H1 (cell line): ENCODE measurements around the gene MRPL43. TPM values are rescaled to one million over a fixed set of nuclear protein-coding genes. Genes with fewer than 3 reads are reported as not detected.

Source experiments
- CTCF ChIA-PET: fragments of 300-600 bp; sonication (Branson Sonifier 250); formaldehyde crosslinking; loops from one replicate; lab custom pipeline; 2021; ENCODE audit not compliant: partially characterized antibody; lab: Charles Lee
- POLR2A ChIA-PET: fragments of 300-600 bp; sonication (Branson Sonifier 250); formaldehyde crosslinking; loops from one replicate; lab custom pipeline; 2021; ENCODE audit warnings: inconsistent platforms; ENCODE audit not compliant: partially characterized antibody; lab: Charles Lee
- DNase-seq, 2 experiments: peaks; one replicate each; pipeline versions ENCODE4 v3.0.0 to v3.0.0-alpha.2; 2010 to 2022; ENCODE audit warnings: low spot score in 2 of 2, low read depth in 1 of 2, mixed read lengths in 1 of 2
- FAIRE-seq: peaks from 2 replicates; lab custom pipeline; 2011; peaks lifted over from hg19 to GRCh38; lab: Jason Lieb, UNC
- H2AFZ ChIP-seq: 2 replicates; pipeline ENCODE4 v1.8.1; 2012; ENCODE audit warnings: low read length, inconsistent platforms
- H2AK5ac ChIP-seq: 2 replicates; pipeline ENCODE4 v1.6.1; 2013; ENCODE audit warnings: low read depth, low read length
- H2BK120ac ChIP-seq: replicated peaks from 2 replicates; pipeline ENCODE3; 2013; ENCODE audit warnings: low read depth, low read length, inconsistent platforms
- H2BK12ac ChIP-seq: 2 replicates; pipeline ENCODE4 v1.6.1; 2013; ENCODE audit warnings: low read depth, low read length
- H2BK15ac ChIP-seq: 2 replicates; pipeline ENCODE4 v1.6.1; 2013; ENCODE audit warnings: low read length
- H2BK20ac ChIP-seq: 2 replicates; pipeline ENCODE4 v1.6.1; 2013; ENCODE audit warnings: low read length
- H2BK5ac ChIP-seq: 2 replicates; pipeline ENCODE4 v1.6.1; 2013; ENCODE audit warnings: low read depth, low read length
- H3K14ac ChIP-seq: 2 replicates; pipeline ENCODE4 v1.6.1; 2013; ENCODE audit warnings: inconsistent platforms; ENCODE audit not compliant: insufficient read length
- H3K18ac ChIP-seq: 2 replicates; pipeline ENCODE4 v1.6.1; 2013; ENCODE audit warnings: low read length; ENCODE audit errors: extremely low read depth
- H3K23ac ChIP-seq: 2 replicates; pipeline ENCODE4 v1.6.1; 2013; ENCODE audit warnings: inconsistent platforms; ENCODE audit not compliant: insufficient read length
- H3K23me2 ChIP-seq: 2 replicates; pipeline ENCODE4 v1.6.1; 2013; ENCODE audit warnings: low read depth, low read length
- H3K27ac ChIP-seq: 2 replicates; pipeline ENCODE4 v1.6.1; 2011; ENCODE audit warnings: low read depth, low read length, inconsistent platforms
- H3K27me3 ChIP-seq, 4 experiments: replicated peaks in 1 of 4; 1 replicate in 1 of 4; 2 replicates in 3 of 4; pipeline versions ENCODE4 v1.6.1 to v1.8.1; 2011 to 2013; ENCODE audit warnings: low read length in 3 of 4, mild to moderate bottlenecking in 3 of 4, inconsistent platforms in 2 of 4, mixed read lengths in 2 of 4, moderate library complexity in 1 of 4; ENCODE audit not compliant: control insufficient read depth in 3 of 4, insufficient read depth in 3 of 4; ENCODE audit errors: extremely low read depth in 1 of 4
- H3K36me3 ChIP-seq, 4 experiments: 2 replicates each; pipeline versions ENCODE4 v1.6.1 to v1.8.1; 2011 to 2013; ENCODE audit warnings: mild to moderate bottlenecking in 4 of 4, low read length in 3 of 4, moderate library complexity in 2 of 4, control low read depth in 1 of 4, inconsistent platforms in 1 of 4; ENCODE audit not compliant: insufficient read depth in 4 of 4, control insufficient read depth in 2 of 4
- H3K4ac ChIP-seq: replicated peaks from 2 replicates; pipeline ENCODE3; 2013; ENCODE audit warnings: low read length, low read depth, mixed read lengths, inconsistent platforms; ENCODE audit not compliant: insufficient read length
- H3K4me1 ChIP-seq, 4 experiments: replicated peaks in 1 of 4; 1 replicate in 1 of 4; 2 replicates in 3 of 4; pipeline versions ENCODE4 v1.6.1 to v1.8.1; 2011 to 2013; ENCODE audit warnings: low read length in 3 of 4, inconsistent platforms in 2 of 4, mixed read lengths in 1 of 4; ENCODE audit not compliant: insufficient read depth in 4 of 4, control insufficient read depth in 3 of 4
- H3K4me2 ChIP-seq, 2 experiments: 2 replicates each; pipeline versions ENCODE4 v1.6.1 to v1.8.1; 2011 to 2013; ENCODE audit warnings: low read depth in 2 of 2, low read length in 2 of 2, control low read depth in 1 of 2, inconsistent platforms in 1 of 2, mild to moderate bottlenecking in 1 of 2; ENCODE audit not compliant: insufficient read depth in 1 of 2
- H3K4me3 ChIP-seq, 4 experiments: fragments of 200-600, 300-600 bp in 1 of 4; sonication (generic), shearing (Covaris generic), sonication (Bioruptor Twin) in 1 of 4; 2 replicates each; pipeline versions ENCODE4 v1.5.1 to v1.8.1; 2011 to 2016; ENCODE audit warnings: low read length in 4 of 4, low read depth in 3 of 4, control low read depth in 2 of 4, inconsistent platforms in 2 of 4, mild to moderate bottlenecking in 2 of 4, mixed read lengths in 1 of 4, moderate library complexity in 1 of 4; ENCODE audit not compliant: insufficient read depth in 2 of 4; ENCODE audit errors: extremely low read depth in 1 of 4
- H3K56ac ChIP-seq: replicated peaks from 2 replicates; pipeline ENCODE3; 2013; ENCODE audit warnings: low read depth, mild to moderate bottlenecking, mixed read lengths, low read length, inconsistent platforms; ENCODE audit not compliant: insufficient read length
- H3K79me1 ChIP-seq: 2 replicates; pipeline ENCODE4 v1.6.1; 2013; ENCODE audit warnings: low read depth, low read length, control low read depth
- H3K79me2 ChIP-seq, 2 experiments: 2 replicates each; pipeline versions ENCODE4 v1.6.1 to v1.8.1; 2012 to 2013; ENCODE audit warnings: low read length in 2 of 2, mild to moderate bottlenecking in 2 of 2, inconsistent platforms in 1 of 2; ENCODE audit not compliant: insufficient read depth in 2 of 2, control insufficient read depth in 1 of 2
- H3K9ac ChIP-seq, 4 experiments: replicated peaks in 1 of 4; 1 replicate in 1 of 4; 2 replicates in 3 of 4; pipeline versions ENCODE4 v1.6.1 to v1.8.1; 2011 to 2013; ENCODE audit warnings: low read depth in 3 of 4, low read length in 3 of 4, control low read depth in 2 of 4, mild to moderate bottlenecking in 2 of 4, moderate library complexity in 2 of 4, inconsistent platforms in 1 of 4; ENCODE audit errors: extremely low read depth in 1 of 4
- H3K9me3 ChIP-seq, 2 experiments: 2 replicates each; pipeline versions ENCODE4 v1.6.1 to v1.8.1; 2012 to 2013; ENCODE audit warnings: mild to moderate bottlenecking in 2 of 2, moderate library complexity in 2 of 2, control low read depth in 1 of 2, inconsistent platforms in 1 of 2, low read depth in 1 of 2, low read length in 1 of 2, mixed read lengths in 1 of 2; ENCODE audit not compliant: insufficient read depth in 2 of 2
- H4K20me1 ChIP-seq, 2 experiments: replicated peaks in 1 of 2; 2 replicates each; pipeline versions ENCODE3 to v1.8.1; 2011 to 2013; ENCODE audit warnings: inconsistent platforms in 2 of 2, low read length in 2 of 2, mild to moderate bottlenecking in 1 of 2; ENCODE audit not compliant: insufficient read depth in 2 of 2, control insufficient read depth in 1 of 2
- H4K5ac ChIP-seq: 2 replicates; pipeline ENCODE4 v1.6.1; 2013; ENCODE audit warnings: low read length, low read depth, mixed read lengths, inconsistent platforms; ENCODE audit not compliant: insufficient read length
- H4K8ac ChIP-seq: 2 replicates; pipeline ENCODE4 v1.8.0; 2013; ENCODE audit warnings: mild to moderate bottlenecking, moderate library complexity, low read length, inconsistent platforms; ENCODE audit not compliant: insufficient read depth; ENCODE audit errors: extremely low read depth
- H4K91ac ChIP-seq: replicated peaks from 2 replicates; pipeline ENCODE3; 2013; ENCODE audit warnings: low read length, mixed read lengths, inconsistent platforms; ENCODE audit not compliant: insufficient read length
- BRCA1 ChIP-seq: IDR thresholded peaks from 2 replicates; pipeline ENCODE4 v1.6.1; 2012; ENCODE audit warnings: low read depth, low read length, improper control_type of control experiment
- CTCF ChIP-seq, 3 experiments: IDR thresholded peaks; 1 replicate in 2 of 3; 2 replicates in 1 of 3; pipeline versions ENCODE4 v1.5.1 to v1.6.1; 2011; ENCODE audit warnings: low read length in 3 of 3, mild to moderate bottlenecking in 3 of 3, inconsistent platforms in 2 of 3, low read depth in 1 of 3, moderate library complexity in 1 of 3; ENCODE audit not compliant: insufficient read depth in 1 of 3; ENCODE audit errors: control extremely low read depth in 1 of 3
- GTF2F1 ChIP-seq: IDR thresholded peaks from 2 replicates; pipeline ENCODE4 v1.6.1; 2012; ENCODE audit warnings: low read depth, low read length, improper control_type of control experiment, borderline replicate concordance
- JUN ChIP-seq: IDR thresholded peaks from 2 replicates; pipeline ENCODE4 v1.6.1; 2011; ENCODE audit warnings: low read depth, mild to moderate bottlenecking, improper control_type of control experiment, low read length
- KDM4A ChIP-seq: IDR thresholded peaks from one replicate; pipeline ENCODE4 v1.7.1; 2012; ENCODE audit warnings: low read depth, mild to moderate bottlenecking, moderate library complexity, low read length, inconsistent platforms; ENCODE audit not compliant: severe bottlenecking
- POLR2A ChIP-seq, 2 experiments: IDR thresholded peaks; 1 replicate in 1 of 2; 2 replicates in 1 of 2; pipeline ENCODE4 v1.6.1; 2011; ENCODE audit warnings: low read depth in 2 of 2, low read length in 2 of 2, mild to moderate bottlenecking in 2 of 2; ENCODE audit errors: control extremely low read depth in 1 of 2
- RAD21 ChIP-seq, 2 experiments: IDR thresholded peaks in 1 of 2; conservative IDR thresholded peaks in 1 of 2; 2 replicates each; pipeline ENCODE4 v1.6.1; 2011; ENCODE audit warnings: low read depth in 2 of 2, low read length in 2 of 2, improper control_type of control experiment in 1 of 2, inconsistent platforms in 1 of 2, mild to moderate bottlenecking in 1 of 2, moderate library complexity in 1 of 2
- SIN3A ChIP-seq, 2 experiments: IDR thresholded peaks in 1 of 2; conservative IDR thresholded peaks in 1 of 2; 2 replicates each; pipeline ENCODE4 v1.6.1; 2011 to 2012; ENCODE audit warnings: low read length in 2 of 2, improper control_type of control experiment in 1 of 2, low read depth in 1 of 2, mild to moderate bottlenecking in 1 of 2
- WGBS, 2 experiments: shearing (Covaris generic) in 1 of 2; methylation state at CpG; one replicate each; pipeline versions ENCODE4 v1.1.6 to v1.1.7; 2013 to 2015; ENCODE audit warnings: low lambda C conversion rate in 2 of 2, mixed read lengths in 2 of 2, inconsistent platforms in 1 of 2, low coverage in 1 of 2, missing lambda C conversion rate in 1 of 2; ENCODE audit not compliant: insufficient replicate concordance in 2 of 2, insufficient coverage in 1 of 2, insufficient read length in 1 of 2; ENCODE audit errors: extremely low coverage in 1 of 2, missing lambda C conversion rate in 1 of 2; 5-methylcytosine and 5-hydroxymethylcytosine counted together
- polyA plus RNA-seq, 7 experiments: library from polyadenylated mRNA; depleted of rRNA in 3 of 7; stranded (reverse) in 5 of 7; unstranded in 2 of 7; fragments of >200 nt in 5 of 7; fragments of 200-250 nt in 2 of 7; gene quantifications; 1 replicate in 5 of 7; 2 replicates in 1 of 7; 4 replicates in 1 of 7; pipeline versions ENCODE4 v1.2.1 to v1.2.3, GENCODE V29; 2011 to 2013; ENCODE audit warnings: missing spikeins in 2 of 7, mixed read lengths in 2 of 7
- total RNA-seq: library from RNA; stranded (reverse); fragmentation: NEBNext Ultra II Directional; extraction: Animal tissue kit (Norgen Biotek cat#: 25700); gene quantifications from 2 replicates; pipeline ENCODE4 v1.2.1, GENCODE V29; 2021

MRPL43 gene
- total and polyA plus RNA-seq, 2 of the 8 experiments (the other 6 are each of a cell fraction or from before 2014, with no cell fraction given): 74.1 to 149 TPM

- Histone ChIP-seq H4K5ac (no peak overlapping the region), H3K27ac (no peak overlapping the region), H2BK5ac (0 out of 2 replicates have a peak overlapping the region, but pooled peaks have one; percentile 18), H2BK120ac (no peak overlapping the region), H2BK15ac (no peak overlapping the region), H3K9me3 (no peaks in the 10 kb centered on the region), H2AK5ac (no peak overlapping the region), H2BK20ac (no peak overlapping the region), H3K23me2 (peaks cover 14% of the 10 kb centered on the region), H3K4ac (no peak overlapping the region), H4K20me1 (peaks cover 7 to 17% of the 10 kb centered on the region in 2 experiments), H3K23ac (no peak overlapping the region), H2BK12ac (no peak overlapping the region), H3K4me1 (peaks cover 4 to 11% (median 7%) of the 10 kb centered on the region in 4 experiments), H3K9ac (no peak overlapping the region), H3K56ac (no peak overlapping the region), H3K36me3 (peaks cover 24 to 48% (median 34%) of the 10 kb centered on the region in 4 experiments), H3K79me1 (no peaks in the 10 kb centered on the region; the same call in none of the 2 replicates), H2AFZ (no peak overlapping the region), H4K8ac (no peak overlapping the region), H4K91ac (no peak overlapping the region), H3K27me3 (no peaks in the 10 kb centered on the region), H3K18ac (no peak overlapping the region), H3K14ac (no peak overlapping the region), H3K4me3 (no peak overlapping the region), H3K79me2 (peaks cover 2 to 27% of the 10 kb centered on the region in 2 experiments; a peak in 3 of 4 replicates), H3K4me2 (no peak overlapping the region; a peak in 1 of 4 replicates)
- POLR2A ChIA-PET: interaction anchor here (0.6 to 12.6 kb wide), 9 partner anchors 9 to 886 kb away, joined by 3 to 143 read pairs (median 10); partner anchors contain the start of gene SEMA4G
- FAIRE-seq (peak; percentile 36), DNase-seq (no peak)
- WGBS, 2 experiments: 73% methylated on average over 10 of the region's 10 CpGs; no CpG with 5 or more reads in 1 of the 2 experiments
- CTCF ChIA-PET: interaction anchor here (0.6 to 26.8 kb wide), 20 partner anchors 8 to 959 kb away, joined by 3 to 464 read pairs (median 4); partner anchors contain the start of genes PDZD7 and SFXN3
- TF ChIP-seq RAD21 (IDR thresholded peaks at IDR 0.05 in 1 of 2, conservative IDR thresholded peaks at IDR 0.05 in 1 of 2; ENCODE audit: low read depth in 2 of 2, low read length in 2 of 2) (peak; percentile 67 to 71), BRCA1 (no peak), SIN3A (conservative IDR thresholded peaks at IDR 0.05 in 1 of 2, IDR thresholded peaks at IDR 0.05 in 1 of 2; ENCODE audit: low read depth in 1 of 2, low read length in 2 of 2) (no peak), JUN (no peak), GTF2F1 (no peak), KDM4A (no peak), CTCF (IDR thresholded peaks at IDR 0.05; ENCODE audit: control extremely low read depth in 1 of 3, insufficient read depth in 1 of 3, low read depth in 1 of 3, low read length in 3 of 3) (peak in 2 of 3 experiments; percentile 62 to 72; a peak in 3 of 4 replicates), POLR2A (IDR thresholded peaks at IDR 0.05; ENCODE audit: control extremely low read depth in 1 of 2, low read depth in 2 of 2, low read length in 2 of 2) (peak in 1 of 2 experiments; percentile 36; a peak in 1 of 3 replicates)
Measured at GRCh38 chr10:100993986-100994708, 6.8 kb upstream of the MRPL43 start.
